Sigmoid colon (tissue), 7 donors: ENCODE measurements around the gene CNTN4. TPM values are rescaled to one million over a fixed set of nuclear protein-coding genes. Genes with fewer than 3 reads are reported as not detected.

Source experiments
- DNase-seq: peaks from one replicate; pipeline ENCODE4 v3.0.0-alpha.2; 2019
- H3K27ac ChIP-seq, 4 donors: fragments of 200-600 bp; sonication (generic); one replicate each; pipeline ENCODE4 v1.5.1; 2016 to 2019; ENCODE audit warnings: mild to moderate bottlenecking in 1 of 4
- H3K27me3 ChIP-seq, 3 donors: fragments of 200-600 bp; sonication (generic); one replicate each; pipeline ENCODE4 v1.5.1; 2019; ENCODE audit warnings: mild to moderate bottlenecking in 1 of 3
- H3K36me3 ChIP-seq, 4 donors: fragments of 200-600 bp; sonication (generic); one replicate each; pipeline ENCODE4 v1.5.1; 2016 to 2019
- H3K4me1 ChIP-seq, 4 donors: fragments of 200-600 bp; sonication (generic); one replicate each; pipeline ENCODE4 v1.5.1; 2017 to 2019
- H3K4me3 ChIP-seq, 4 donors: fragments of 200-600 bp; sonication (generic); one replicate each; pipeline ENCODE4 v1.5.1; 2017 to 2019; ENCODE audit warnings: mild to moderate bottlenecking in 2 of 4, moderate library complexity in 1 of 4
- H3K9me3 ChIP-seq, 4 donors: fragments of 200-600 bp in 3 of 4; sonication (generic) in 3 of 4; one replicate each; pipeline versions ENCODE4 v1.5.1 to v1.6.1; 2013 to 2019
- EP300 ChIP-seq, 4 donors: sonication (generic); formaldehyde crosslinking; IDR thresholded peaks; one replicate each; pipeline ENCODE4 v1.6.1; 2017; ENCODE audit warnings: antibody characterized with exemption in 4 of 4
- POLR2A ChIP-seq, 2 donors: fragments of 450-650 bp; IDR thresholded peaks; one replicate each; pipeline ENCODE4 v1.6.1; 2016; ENCODE audit warnings: antibody characterized with exemption in 2 of 2, mild to moderate bottlenecking in 2 of 2, moderate library complexity in 2 of 2
- POLR2AphosphoS5 ChIP-seq, 4 donors: sonication (generic); formaldehyde crosslinking; IDR thresholded peaks; one replicate each; pipeline ENCODE4 v1.6.1; 2017; ENCODE audit warnings: antibody characterized with exemption in 4 of 4
- WGBS, 2 donors: extraction: QIAGEN DNeasy Blood & Tissue Kit; methylation state at CpG; one replicate each; pipeline ENCODE4 v1.1.7; 2013; 5-methylcytosine and 5-hydroxymethylcytosine counted together
- intact Hi-C: fragments of 100-400 bp; cut with DNase I; formaldehyde crosslinking; loops from one replicate; pipeline ENCODE4 v1.15.1; 2023
- polyA plus RNA-seq, 3 donors: library from polyadenylated mRNA; stranded (reverse); fragments of 200-250 nt; gene quantifications; one replicate each; pipeline ENCODE4 v1.2.3, GENCODE V29; 2013
- total RNA-seq, 4 donors: library from RNA; depleted of rRNA; stranded (reverse); fragments of >200 nt; gene quantifications; one replicate each; pipeline ENCODE4 v1.1.0, GENCODE V29; 2016
- TF ChIP-seq, protein P1 (sequence below), 4 experiments: fragments of 450-650 bp in 3 of 4; fragments of 200-600 bp in 1 of 4; IDR thresholded peaks; one replicate each; pipeline ENCODE4 v1.5.1; 2016 to 2019; ENCODE audit warnings: antibody characterized with exemption in 4 of 4, mild to moderate bottlenecking in 3 of 4, moderate library complexity in 2 of 4
- donor health status: healthy with polysubstance abuse.
- donor health status: Bipolar disorder and iron deficiency.
- donor health status: healthy.

The CNTN4 gene
- total and polyA plus RNA-seq, 7 donors = 1.4 to 10.0 (median 7.5) TPM

DNA sequence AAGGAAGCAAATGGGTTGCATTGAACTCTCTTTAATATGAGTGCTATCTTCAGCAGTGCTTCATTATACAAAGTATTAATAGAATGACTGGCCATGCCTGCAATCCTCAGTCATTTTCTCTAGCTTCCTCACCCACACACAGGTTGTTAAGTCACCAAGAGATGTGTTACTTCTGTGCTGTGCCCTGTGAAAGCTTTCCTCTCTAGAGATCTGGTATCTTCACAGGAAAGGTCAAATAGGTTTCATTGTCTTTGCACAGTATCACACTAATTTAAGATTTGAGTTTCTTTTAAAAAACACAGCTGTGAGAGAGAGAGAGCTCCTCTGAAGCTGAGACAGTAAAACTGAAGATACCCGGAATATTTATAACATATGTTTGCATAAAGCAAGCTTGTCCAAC, 278.6 kb downstream of the CNTN4 start:
- H3K36me3 ChIP-seq = no peaks in the 10 kb centered on the region
- H3K4me3 ChIP-seq = no peak overlapping the region
- H3K9me3 ChIP-seq = no peaks in the 10 kb centered on the region
- no peak for DNase-seq
- no peak overlapping the region for H3K27ac ChIP-seq
- H3K27me3 ChIP-seq = no peaks in the 10 kb centered on the region
- TF ChIP-seq POLR2AphosphoS5 (IDR thresholded peaks at IDR 0.05) (no peak), POLR2A (IDR thresholded peaks at IDR 0.05) (no peak), EP300 (IDR thresholded peaks at IDR 0.05) (no peak)
- TF ChIP-seq, protein P1, sequence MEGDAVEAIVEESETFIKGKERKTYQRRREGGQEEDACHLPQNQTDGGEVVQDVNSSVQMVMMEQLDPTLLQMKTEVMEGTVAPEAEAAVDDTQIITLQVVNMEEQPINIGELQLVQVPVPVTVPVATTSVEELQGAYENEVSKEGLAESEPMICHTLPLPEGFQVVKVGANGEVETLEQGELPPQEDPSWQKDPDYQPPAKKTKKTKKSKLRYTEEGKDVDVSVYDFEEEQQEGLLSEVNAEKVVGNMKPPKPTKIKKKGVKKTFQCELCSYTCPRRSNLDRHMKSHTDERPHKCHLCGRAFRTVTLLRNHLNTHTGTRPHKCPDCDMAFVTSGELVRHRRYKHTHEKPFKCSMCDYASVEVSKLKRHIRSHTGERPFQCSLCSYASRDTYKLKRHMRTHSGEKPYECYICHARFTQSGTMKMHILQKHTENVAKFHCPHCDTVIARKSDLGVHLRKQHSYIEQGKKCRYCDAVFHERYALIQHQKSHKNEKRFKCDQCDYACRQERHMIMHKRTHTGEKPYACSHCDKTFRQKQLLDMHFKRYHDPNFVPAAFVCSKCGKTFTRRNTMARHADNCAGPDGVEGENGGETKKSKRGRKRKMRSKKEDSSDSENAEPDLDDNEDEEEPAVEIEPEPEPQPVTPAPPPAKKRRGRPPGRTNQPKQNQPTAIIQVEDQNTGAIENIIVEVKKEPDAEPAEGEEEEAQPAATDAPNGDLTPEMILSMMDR (IDR thresholded peaks at IDR 0.05) = no peak
- WGBS, 2 donors = 28 to 47% methylated on average over 1 of the region's 1 CpG
- intact Hi-C loops = no loop called here
- H3K4me1 ChIP-seq = no peaks in the 10 kb centered on the region

DNA sequence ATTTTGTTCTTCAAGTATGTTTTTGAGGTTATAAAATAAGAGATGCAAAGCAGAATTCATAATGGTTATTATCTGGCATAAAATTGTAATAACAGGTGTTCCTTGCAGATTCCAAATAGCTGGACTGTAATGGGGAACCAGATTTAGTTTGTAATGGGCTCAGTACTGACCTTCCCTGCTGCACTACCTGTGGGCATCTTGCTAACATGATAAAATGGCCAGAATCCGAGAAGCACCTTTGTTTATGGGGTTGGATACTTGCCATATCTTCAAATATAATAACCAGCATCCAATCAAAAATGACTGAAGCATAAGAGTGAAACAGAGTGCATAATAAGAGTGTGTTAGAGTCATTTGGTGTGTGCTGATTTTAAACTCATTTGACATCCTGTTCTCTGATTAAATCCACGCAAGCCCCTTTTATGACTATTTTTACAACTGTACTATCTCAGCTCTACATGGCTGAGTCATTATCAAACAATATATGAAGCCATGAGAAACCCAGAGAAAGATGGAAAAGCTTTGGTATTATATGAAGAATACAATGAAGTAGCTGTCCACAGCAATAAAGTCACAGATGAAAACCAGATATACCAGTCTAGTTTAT, 292.4 kb downstream of the CNTN4 start:
- 17 to 52% methylated on average over 2 of the region's 2 CpGs for WGBS, 2 donors
- intact Hi-C loops = no loop called here
- Histone ChIP-seq H3K4me1 (no peaks in the 10 kb centered on the region), H3K9me3 (no peaks in the 10 kb centered on the region), H3K27ac (no peak overlapping the region), H3K4me3 (no peak overlapping the region), H3K36me3 (no peaks in the 10 kb centered on the region), H3K27me3 (no peaks in the 10 kb centered on the region)
- no peak for DNase-seq
- no peak for TF ChIP-seq POLR2A (IDR thresholded peaks at IDR 0.05)
- TF ChIP-seq, protein P1 (IDR thresholded peaks at IDR 0.05) = no peak

DNA sequence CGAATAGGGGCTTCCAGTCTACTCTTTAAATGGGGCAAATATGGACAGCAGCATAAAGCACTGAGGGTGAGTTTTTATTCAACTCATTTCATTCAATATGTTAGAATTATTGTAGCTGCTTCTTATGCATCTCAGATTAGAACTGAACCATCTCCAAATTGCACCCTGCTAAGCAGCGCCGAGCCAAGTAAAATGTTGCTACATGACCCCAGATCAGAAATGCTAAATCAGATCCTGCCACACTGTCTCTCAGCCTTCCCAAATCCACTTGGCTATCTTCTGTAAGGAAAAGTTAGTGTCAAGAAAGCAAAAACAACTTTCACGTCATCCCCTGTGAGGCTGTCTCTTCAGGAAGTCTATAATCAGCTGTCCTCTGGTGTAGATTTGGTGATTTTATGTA, 293.2 kb downstream of the CNTN4 start:
- no peak overlapping the region for H3K27ac ChIP-seq
- H3K4me3 ChIP-seq = no peak overlapping the region
- no peaks in the 10 kb centered on the region for H3K27me3 ChIP-seq
- no peak for DNase-seq
- no peaks in the 10 kb centered on the region for H3K36me3 ChIP-seq
- H3K9me3 ChIP-seq = no peaks in the 10 kb centered on the region
- 85 to 91% methylated on average over 4 of the region's 4 CpGs for WGBS, 2 donors
- TF ChIP-seq POLR2AphosphoS5 (IDR thresholded peaks at IDR 0.05) (no peak), EP300 (IDR thresholded peaks at IDR 0.05) (no peak)
- TF ChIP-seq, protein P1 (IDR thresholded peaks at IDR 0.05) = no peak
- intact Hi-C loops = no loop called here
- no peaks in the 10 kb centered on the region for H3K4me1 ChIP-seq

DNA sequence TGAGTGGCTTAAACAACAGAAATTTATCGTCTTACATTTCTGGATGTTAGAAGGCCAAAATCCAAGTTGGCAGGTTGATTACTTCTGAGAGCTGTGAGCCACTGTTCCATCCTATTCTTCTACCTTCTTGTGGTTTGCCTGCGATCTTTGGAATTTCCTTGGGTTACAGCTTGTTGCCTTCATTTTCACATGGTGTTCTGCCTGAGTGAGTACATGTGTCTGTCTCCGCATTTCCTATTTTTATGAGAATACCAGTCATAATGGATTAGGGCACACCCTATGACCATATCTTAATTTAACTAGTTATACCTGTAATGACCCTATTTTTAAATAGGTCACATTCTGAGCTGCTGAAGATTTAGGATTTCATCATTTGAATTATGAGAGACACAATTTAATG, 294.3 kb downstream of the CNTN4 start:
- TF ChIP-seq POLR2AphosphoS5 (IDR thresholded peaks at IDR 0.05) (no peak), EP300 (IDR thresholded peaks at IDR 0.05) (no peak), POLR2A (IDR thresholded peaks at IDR 0.05) (no peak)
- TF ChIP-seq, protein P1 (IDR thresholded peaks at IDR 0.05) = no peak
- H3K4me3 ChIP-seq = no peak overlapping the region
- WGBS, 2 donors = 92 to 95% methylated on average over 3 of the region's 3 CpGs
- H3K4me1 ChIP-seq = no peaks in the 10 kb centered on the region
- no peaks in the 10 kb centered on the region for H3K9me3 ChIP-seq
- H3K27ac ChIP-seq = no peak overlapping the region
- H3K27me3 ChIP-seq = no peaks in the 10 kb centered on the region
- intact Hi-C loops = no loop called here
- DNase-seq = no peak
- no peaks in the 10 kb centered on the region for H3K36me3 ChIP-seq

DNA sequence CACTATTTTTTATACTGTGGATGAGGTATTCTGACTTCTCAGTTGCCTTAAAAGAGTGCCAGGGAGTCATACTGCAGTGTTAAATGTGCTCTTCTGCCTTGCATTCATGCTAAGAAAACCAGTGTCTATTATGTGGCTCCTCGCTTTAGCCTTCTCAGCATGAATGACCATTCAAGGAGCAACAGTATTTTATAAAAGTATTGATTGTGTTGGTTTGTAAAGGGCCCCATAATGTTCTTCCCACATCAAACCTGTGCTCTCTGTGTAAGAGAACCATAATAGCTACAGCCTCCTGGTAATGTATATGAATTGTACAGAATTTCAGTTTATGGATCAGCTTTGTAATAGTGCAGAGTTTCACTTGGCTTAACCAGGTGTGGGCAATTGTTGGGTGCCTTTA, 316.4 kb downstream of the CNTN4 start:
- Histone ChIP-seq H3K27ac (no peak overlapping the region), H3K9me3 (no peaks in the 10 kb centered on the region), H3K27me3 (no peaks in the 10 kb centered on the region), H3K36me3 (no peaks in the 10 kb centered on the region), H3K4me1 (no peaks in the 10 kb centered on the region), H3K4me3 (no peak overlapping the region)
- no peak for DNase-seq
- WGBS, 2 donors = 89 to 96% methylated on average over 1 of the region's 1 CpG
- intact Hi-C loops = no loop called here
- TF ChIP-seq POLR2A (IDR thresholded peaks at IDR 0.05) (no peak), EP300 (IDR thresholded peaks at IDR 0.05) (no peak), POLR2AphosphoS5 (IDR thresholded peaks at IDR 0.05) (no peak)
- TF ChIP-seq, protein P1 (IDR thresholded peaks at IDR 0.05) = no peak
